SK-N-SH (cell line): ENCODE data around the gene EHD2. TPM values are rescaled to one million over a fixed set of nuclear protein-coding genes. Genes with fewer than 3 reads are reported as not detected.

Experiments used
- CTCF ChIA-PET: fragments of 300-600, 350-600 bp; formaldehyde crosslinking; extraction: SDS; loops from one replicate; lab custom pipeline; 2021; lab: Yijun Ruan, JAX
- POLR2A ChIA-PET: fragments of 350-600 bp; sonication (Branson Sonifier 250); formaldehyde crosslinking; extraction: SDS; loops from one replicate; lab custom pipeline; 2020; ENCODE audit warnings: antibody characterized with exemption, inconsistent platforms; lab: Yijun Ruan, JAX
- DNase-seq: peaks from one replicate; pipeline ENCODE4 v3.0.0; 2012
- H2AFZ ChIP-seq: fragments of 200-600 bp; sonication (generic); 2 replicates; pipeline ENCODE4 v1.8.1; 2016; ENCODE audit warnings: antibody characterized with exemption, mild to moderate bottlenecking, low read depth
- H3F3A ChIP-seq: fragments of 200-600 bp; sonication (generic); replicated peaks from 2 replicates; pipeline ENCODE3; 2016; ENCODE audit warnings: antibody characterized with exemption, mild to moderate bottlenecking; ENCODE audit not compliant: insufficient read depth
- H3K27ac ChIP-seq, 2 experiments: fragments of 200-500 bp in 1 of 2; fragments of 200-600 bp in 1 of 2; sonication (Bioruptor generic) in 1 of 2; sonication (generic), shearing (Covaris generic) in 1 of 2; 2 replicates each; pipeline versions ENCODE4 v1.5.1 to v1.6.1; 2014 to 2016; ENCODE audit warnings: low read depth in 2 of 2, inconsistent platforms in 1 of 2, low read length in 1 of 2, mild to moderate bottlenecking in 1 of 2, mixed read lengths in 1 of 2
- H3K27me3 ChIP-seq: fragments of 200-600 bp; sonication (generic), shearing (Covaris generic); 2 replicates; pipeline ENCODE4 v1.6.1; 2016; ENCODE audit warnings: mixed run types; ENCODE audit not compliant: insufficient read depth
- H3K36me3 ChIP-seq, 2 experiments: fragments of 200-500 bp in 1 of 2; fragments of 200-600 bp in 1 of 2; sonication (Bioruptor generic) in 1 of 2; sonication (generic) in 1 of 2; replicated peaks in 1 of 2; 2 replicates each; pipeline versions ENCODE3 to v1.5.1; 2014 to 2016; ENCODE audit warnings: low read length in 1 of 2, mild to moderate bottlenecking in 1 of 2; ENCODE audit not compliant: insufficient read depth in 2 of 2, control insufficient read depth in 1 of 2
- H3K4me1 ChIP-seq, 2 experiments: fragments of 200-500 bp in 1 of 2; fragments of 200-600 bp in 1 of 2; sonication (Bioruptor generic) in 1 of 2; sonication (generic), shearing (Covaris generic) in 1 of 2; 2 replicates each; pipeline versions ENCODE4 v1.5.1 to v1.6.1; 2014 to 2016; ENCODE audit warnings: low read depth in 1 of 2, low read length in 1 of 2, mixed run types in 1 of 2; ENCODE audit not compliant: insufficient read depth in 2 of 2, control insufficient read depth in 1 of 2
- H3K4me2 ChIP-seq: fragments of 200-600 bp; sonication (generic), shearing (Covaris generic); 2 replicates; pipeline ENCODE4 v1.6.1; 2017; ENCODE audit warnings: mixed run types
- H3K4me3 ChIP-seq, 2 experiments: fragments of 200-500 bp in 1 of 2; fragments of 200-600 bp in 1 of 2; sonication (Bioruptor generic) in 1 of 2; sonication (generic), shearing (Covaris generic) in 1 of 2; 2 replicates each; pipeline versions ENCODE4 v1.5.1 to v1.8.1; 2014 to 2016; ENCODE audit warnings: low read depth in 2 of 2, inconsistent platforms in 1 of 2, low read length in 1 of 2, mild to moderate bottlenecking in 1 of 2, mixed read lengths in 1 of 2, moderate library complexity in 1 of 2
- H3K79me2 ChIP-seq: fragments of 200-600 bp; sonication (generic); 2 replicates; pipeline ENCODE4 v1.8.1; 2017; ENCODE audit warnings: mild to moderate bottlenecking; ENCODE audit not compliant: insufficient read depth
- H3K9ac ChIP-seq: fragments of 200-600 bp; sonication (generic); 2 replicates; pipeline ENCODE4 v1.6.1; 2017; ENCODE audit warnings: mixed run types
- H3K9me2 ChIP-seq: fragments of 200-600 bp; sonication (generic); 2 replicates; pipeline ENCODE4 v1.6.1; 2017; ENCODE audit warnings: mixed run types
- H3K9me3 ChIP-seq: fragments of 200-600 bp; sonication (generic); 2 replicates; pipeline ENCODE4 v1.6.1; 2017; ENCODE audit warnings: mixed run types, mild to moderate bottlenecking, moderate library complexity
- H4K20me1 ChIP-seq: fragments of 200-600 bp; sonication (generic); 2 replicates; pipeline ENCODE4 v1.6.1; 2017; ENCODE audit warnings: mild to moderate bottlenecking, mixed run types; ENCODE audit not compliant: insufficient read depth
- RXRA ChIP-seq: IDR thresholded peaks from 2 replicates; pipeline ENCODE4 v1.4.0; 2012; ENCODE audit warnings: low read depth, mild to moderate bottlenecking, borderline replicate concordance
- TEAD4 ChIP-seq: IDR thresholded peaks from 2 replicates; pipeline ENCODE4 v1.4.0; 2012; ENCODE audit warnings: mild to moderate bottlenecking, borderline replicate concordance; ENCODE audit not compliant: insufficient read depth
- WGBS: methylation state at CpG from one replicate; pipeline ENCODE4 v1.1.6; 2017; ENCODE audit warnings: low lambda C conversion rate; 5-methylcytosine and 5-hydroxymethylcytosine counted together
- polyA plus RNA-seq, 3 experiments: library from polyadenylated mRNA; depleted of rRNA; stranded (reverse); fragments of >200 nt; gene quantifications; 2 replicates each; pipeline ENCODE4 v1.2.3, GENCODE V29; 2012
- TF ChIP-seq, protein P1 (sequence below): IDR thresholded peaks from 2 replicates; pipeline ENCODE4; 2012
- TF ChIP-seq, protein P2 (sequence below): fragments of 150-350 bp; IDR thresholded peaks from 2 replicates; pipeline ENCODE4 v1.6.1; 2016; ENCODE audit warnings: mild to moderate bottlenecking, low read depth, low read length

EHD2 gene
- polyA plus RNA-seq, 1 of the 3 experiments (the other 2 are of a cell fraction), result 55.5 TPM

DNA sequence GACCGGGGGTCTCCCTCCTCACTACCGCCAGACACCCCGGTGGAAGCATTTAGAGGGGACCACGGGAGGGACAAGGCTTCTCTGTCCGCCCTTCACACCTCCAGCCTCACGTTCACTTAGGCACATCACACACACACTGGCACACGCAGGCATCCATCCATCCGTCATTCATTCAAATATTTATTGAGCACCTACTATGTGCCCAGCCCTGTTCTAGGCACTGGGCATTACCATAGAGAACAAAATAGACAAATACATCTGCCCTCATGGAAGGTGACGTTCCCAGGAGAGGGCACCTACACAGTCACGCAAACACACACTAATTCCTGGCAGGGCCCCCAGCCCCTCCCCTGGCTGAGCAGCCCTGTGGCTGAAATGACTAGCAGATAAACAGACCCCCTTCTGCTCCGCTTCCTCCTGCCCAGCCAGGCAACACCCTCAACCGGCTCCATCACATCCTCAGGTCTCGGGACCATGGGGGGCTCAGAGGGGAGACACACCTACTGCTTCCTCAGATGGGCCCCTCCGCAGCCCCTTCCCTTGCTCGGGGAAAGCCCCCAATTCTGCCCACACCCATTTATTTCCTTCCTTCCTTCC lies 28.4 kb downstream of the EHD2 start:
- no peaks in the 10 kb centered on the region for H3K27me3 ChIP-seq
- H3K79me2 ChIP-seq, result peaks cover 9% of the 10 kb centered on the region
- TF ChIP-seq, protein P1, sequence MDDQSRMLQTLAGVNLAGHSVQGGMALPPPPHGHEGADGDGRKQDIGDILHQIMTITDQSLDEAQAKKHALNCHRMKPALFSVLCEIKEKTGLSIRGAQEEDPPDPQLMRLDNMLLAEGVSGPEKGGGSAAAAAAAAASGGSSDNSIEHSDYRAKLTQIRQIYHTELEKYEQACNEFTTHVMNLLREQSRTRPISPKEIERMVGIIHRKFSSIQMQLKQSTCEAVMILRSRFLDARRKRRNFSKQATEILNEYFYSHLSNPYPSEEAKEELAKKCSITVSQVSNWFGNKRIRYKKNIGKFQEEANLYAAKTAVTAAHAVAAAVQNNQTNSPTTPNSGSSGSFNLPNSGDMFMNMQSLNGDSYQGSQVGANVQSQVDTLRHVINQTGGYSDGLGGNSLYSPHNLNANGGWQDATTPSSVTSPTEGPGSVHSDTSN, result no peak
- no peak for TF ChIP-seq RXRA
- ChIA-PET CTCF (interaction anchor here (0.9 to 17.6 kb wide), 3 partner anchors 11 to 33 kb away, joined by 3 to 475 read pairs (median 3); partner anchors contain the start of gene EHD2), POLR2A (interaction anchor here (0.6 to 2.2 kb wide), 2 partner anchors 19 to 23 kb away, joined by 3 to 8 read pairs; no protein-coding TSS in a partner anchor)
- no peak overlapping the region for H3K4me3 ChIP-seq
- no peaks in the 10 kb centered on the region for H4K20me1 ChIP-seq
- DNase-seq, result no peak
- peaks cover 10 to 12% of the 10 kb centered on the region in 2 experiments; a peak in 1 of 4 replicates for H3K4me1 ChIP-seq
- no peaks in the 10 kb centered on the region for H3K9me3 ChIP-seq
- H3K9ac ChIP-seq, result no peak overlapping the region
- WGBS, result 94% methylated on average over 14 of the region's 15 CpGs
- H3K36me3 ChIP-seq, result peaks cover under 1 to 34% of the 10 kb centered on the region in 2 experiments
- H3K4me2 ChIP-seq, result no peak overlapping the region
- no peak overlapping the region for H2AFZ ChIP-seq
- H3F3A ChIP-seq, result peaks cover 38% of the 10 kb centered on the region
- no peaks in the 10 kb centered on the region for H3K9me2 ChIP-seq
- peak overlapping the region in 1 of 2 experiments; percentile 97; a peak in 2 of 4 replicates for H3K27ac ChIP-seq

DNA sequence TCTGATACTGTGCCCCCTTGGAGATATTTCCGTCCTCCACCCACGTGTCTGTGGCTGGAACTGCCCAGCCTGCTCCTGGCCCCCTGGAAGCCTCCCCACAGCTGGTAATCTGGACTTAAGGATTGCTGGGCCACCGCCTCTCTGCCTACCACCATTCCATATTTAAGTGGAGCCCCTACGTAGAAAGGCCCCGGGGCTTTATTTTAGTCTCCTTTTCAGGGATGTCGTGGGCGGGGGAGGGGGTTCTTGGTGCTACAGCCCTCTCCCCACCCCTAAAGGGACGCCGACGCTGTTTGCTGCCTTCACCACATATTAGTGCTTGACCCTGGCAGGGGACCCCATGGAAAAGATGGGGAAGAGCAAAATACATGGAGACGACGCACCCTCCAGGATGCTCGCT lies 29.4 kb downstream of the EHD2 start:
- TF ChIP-seq, protein P2, sequence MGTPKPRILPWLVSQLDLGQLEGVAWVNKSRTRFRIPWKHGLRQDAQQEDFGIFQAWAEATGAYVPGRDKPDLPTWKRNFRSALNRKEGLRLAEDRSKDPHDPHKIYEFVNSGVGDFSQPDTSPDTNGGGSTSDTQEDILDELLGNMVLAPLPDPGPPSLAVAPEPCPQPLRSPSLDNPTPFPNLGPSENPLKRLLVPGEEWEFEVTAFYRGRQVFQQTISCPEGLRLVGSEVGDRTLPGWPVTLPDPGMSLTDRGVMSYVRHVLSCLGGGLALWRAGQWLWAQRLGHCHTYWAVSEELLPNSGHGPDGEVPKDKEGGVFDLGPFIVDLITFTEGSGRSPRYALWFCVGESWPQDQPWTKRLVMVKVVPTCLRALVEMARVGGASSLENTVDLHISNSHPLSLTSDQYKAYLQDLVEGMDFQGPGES, result no peak
- no peak for TF ChIP-seq TEAD4
- H2AFZ ChIP-seq, result no peak overlapping the region
- H3K27me3 ChIP-seq, result no peaks in the 10 kb centered on the region
- ChIA-PET CTCF (interaction anchor here (0.6 to 17.6 kb wide), 20 partner anchors 8 to 471 kb away, joined by 3 to 475 read pairs (median 4); partner anchors contain the start of genes EHD2 and NAPA), POLR2A (interaction anchor here (0.8 to 1.2 kb wide), 2 partner anchors 20 to 30 kb away, joined by 5 to 7 read pairs; partner anchors contain the start of gene EHD2)
- H3K9me3 ChIP-seq, result no peaks in the 10 kb centered on the region
- H3K9me2 ChIP-seq, result no peaks in the 10 kb centered on the region
- peaks cover 12 to 14% of the 10 kb centered on the region in 2 experiments; a peak in 1 of 4 replicates for H3K4me1 ChIP-seq
- H3K9ac ChIP-seq, result peak overlapping the region; percentile 62; the same call in 1 of the 2 replicates
- peak overlapping the region; percentile 73 for H3K4me2 ChIP-seq
- peak overlapping the region; percentile 51 to 97; a peak in 3 of 4 replicates for H3K27ac ChIP-seq
- no peaks in the 10 kb centered on the region for H4K20me1 ChIP-seq
- peaks cover 4 to 41% of the 10 kb centered on the region in 2 experiments for H3K36me3 ChIP-seq
- no peak for DNase-seq
- H3K79me2 ChIP-seq, result peaks cover 19% of the 10 kb centered on the region
- no peak overlapping the region; a peak in 1 of 4 replicates for H3K4me3 ChIP-seq
- peaks cover 37% of the 10 kb centered on the region for H3F3A ChIP-seq
- 66% methylated on average over 13 of the region's 13 CpGs for WGBS
